Left lung (tissue), 10 donors: ENCODE measurements around the gene GLIS1. TPM values are rescaled to one million over a fixed set of nuclear protein-coding genes. Genes with fewer than 3 reads are reported as not detected.

Source experiments
- ATAC-seq: fragments of 200-7000 bp; cut with Tn5 transposase; one replicate; pipeline ENCODE4 v1.9.1; 2020; ENCODE audit warnings: moderate library complexity
- DNase-seq, 4 donors: peaks; one replicate each; pipeline ENCODE4 v3.0.0-alpha.2; 2013 to 2020
- H3K27ac ChIP-seq, 2 donors: fragments of 200-600 bp; sonication (generic) in 1 of 2; one replicate each; pipeline versions ENCODE4 v1.5.0 to v1.8.0; 2020 to 2021
- H3K27me3 ChIP-seq, 2 donors: fragments of 200-600 bp; sonication (generic) in 1 of 2; one replicate each; pipeline versions ENCODE4 v1.5.0 to v1.8.0; 2020 to 2021
- H3K36me3 ChIP-seq, 2 donors: fragments of 200-600 bp; sonication (generic) in 1 of 2; one replicate each; pipeline versions ENCODE4 v1.5.0 to v1.8.0; 2020 to 2021
- H3K4me1 ChIP-seq, 2 donors: fragments of 200-600 bp; one replicate each; pipeline ENCODE4 v1.8.0; 2021
- H3K4me3 ChIP-seq, 2 donors: fragments of 200-600 bp; sonication (generic) in 1 of 2; one replicate each; pipeline versions ENCODE4 v1.5.0 to v1.8.0; 2020 to 2021; ENCODE audit warnings: mild to moderate bottlenecking in 1 of 2
- H3K9me3 ChIP-seq, 2 donors: fragments of 200-600 bp; sonication (generic) in 1 of 2; one replicate each; pipeline versions ENCODE4 v1.5.0 to v1.8.0; 2020 to 2021
- CTCF ChIP-seq, 2 donors: fragments of 200-600 bp; sonication (generic) in 1 of 2; IDR thresholded peaks; one replicate each; pipeline versions ENCODE4 v1.5.0 to v1.8.0; 2021; ENCODE audit warnings: antibody characterized with exemption in 2 of 2
- intact Hi-C, 2 donors: fragments of 100-400 bp; cut with DNase I; formaldehyde crosslinking; loops; one replicate each; pipeline versions ENCODE4 v1.11.2 to v1.14.2; 2022
- polyA plus RNA-seq, 6 donors: library from polyadenylated mRNA; unstranded; fragments of 120-200 nt; gene quantifications; one replicate each; pipeline ENCODE4 v1.2.1, GENCODE V29; 2013; ENCODE audit not compliant: insufficient read length in 6 of 6
- total RNA-seq, 2 donors: library from RNA; stranded (reverse); fragmentation: NEBNext Ultra II Directional; extraction: Animal tissue kit (Norgen Biotek cat#: 25700); gene quantifications; one replicate each; pipeline ENCODE4 v1.2.1, GENCODE V29; 2021
- donor health status: DM: no; HTN: yes; CAD: no.
- donor health status: DM: no; HTN: no; CAD: no.

The GLIS1 gene
- total and polyA plus RNA-seq, 8 donors, result 0.06 to 0.16 (median 0.12) TPM; not detected in 4

GRCh38 chr1:53591924-53592323, 147.0 kb downstream of the GLIS1 start:
- Histone ChIP-seq H3K27ac (no peak overlapping the region), H3K4me3 (no peak overlapping the region), H3K9me3 (no peaks in the 10 kb centered on the region), H3K36me3 (no peaks in the 10 kb centered on the region), H3K27me3 (peaks cover 0 to 15% of the 10 kb centered on the region in 2 donors), H3K4me1 (peaks cover 5 to 6% of the 10 kb centered on the region in 2 donors)
- intact Hi-C loops, result loop anchor here in 1 of 2 donors (10.0 kb wide), 1 partner anchor 107 kb away; no protein-coding TSS in a partner anchor
- ATAC-seq (no peak), DNase-seq (no peak)
- no peak for TF ChIP-seq CTCF (IDR thresholded peaks at IDR 0.05)

GRCh38 chr1:53590531-53591515, 148.1 kb downstream of the GLIS1 start:
- peaks cover 0 to 15% of the 10 kb centered on the region in 2 donors for H3K27me3 ChIP-seq
- H3K27ac ChIP-seq, result no peak overlapping the region
- H3K4me1 ChIP-seq, result peaks cover 5 to 6% of the 10 kb centered on the region in 2 donors
- H3K9me3 ChIP-seq, result no peaks in the 10 kb centered on the region
- no peak for ATAC-seq
- no peak overlapping the region for H3K4me3 ChIP-seq
- no peaks in the 10 kb centered on the region for H3K36me3 ChIP-seq
- intact Hi-C loops, result loop anchor here in 1 of 2 donors (10.0 kb wide), 1 partner anchor 106 kb away; no protein-coding TSS in a partner anchor
- peak in 1 of 4 donors; percentile 18 for DNase-seq
- TF ChIP-seq CTCF (IDR thresholded peaks at IDR 0.05), result no peak

GRCh38 chr1:53590104-53590503, 148.9 kb downstream of the GLIS1 start:
- no peaks in the 10 kb centered on the region for H3K36me3 ChIP-seq
- no peak overlapping the region for H3K4me3 ChIP-seq
- ATAC-seq, result no peak
- no peak for DNase-seq
- H3K9me3 ChIP-seq, result no peaks in the 10 kb centered on the region
- no peak overlapping the region for H3K27ac ChIP-seq
- no peak for TF ChIP-seq CTCF (IDR thresholded peaks at IDR 0.05)
- peaks cover 0 to 15% of the 10 kb centered on the region in 2 donors for H3K27me3 ChIP-seq
- intact Hi-C loops, result loop anchor here in 1 of 2 donors (10.0 kb wide), 1 partner anchor 105 kb away; no protein-coding TSS in a partner anchor
- peaks cover 5 to 6% of the 10 kb centered on the region in 2 donors for H3K4me1 ChIP-seq

GRCh38 chr1:53589043-53589887, 149.7 kb downstream of the GLIS1 start:
- DNase-seq, result no peak
- Histone ChIP-seq H3K27ac (no peak overlapping the region), H3K9me3 (no peaks in the 10 kb centered on the region), H3K36me3 (no peaks in the 10 kb centered on the region), H3K4me3 (no peak overlapping the region), H3K4me1 (peaks cover 5 to 6% of the 10 kb centered on the region in 2 donors), H3K27me3 (peaks cover 0 to 11% of the 10 kb centered on the region in 2 donors)
- no peak for TF ChIP-seq CTCF (IDR thresholded peaks at IDR 0.05)
- intact Hi-C loops, result no loop called here
- no peak for ATAC-seq
